Mesenchymal stem cell (in vitro differentiated cells and primary cell): ENCODE measurements around the gene CDADC1.

ENCODE experiments used
- DNase-seq: peaks from one replicate; pipeline ENCODE4 v3.0.0-alpha.2; 2013
- H2AFZ ChIP-seq: one replicate; pipeline ENCODE4 v1.6.1; 2013; ENCODE audit warnings: low read depth, mild to moderate bottlenecking, control low read depth, inconsistent platforms, low read length, moderate library complexity
- H2AK5ac ChIP-seq: 2 replicates; pipeline ENCODE4 v1.6.1; 2013; ENCODE audit warnings: low read length, moderate library complexity, mild to moderate bottlenecking, inconsistent platforms; ENCODE audit not compliant: severe bottlenecking
- H2BK120ac ChIP-seq: one replicate; pipeline ENCODE4 v1.6.1; 2013; ENCODE audit warnings: low read depth, mild to moderate bottlenecking, inconsistent platforms, low read length, moderate library complexity
- H2BK12ac ChIP-seq, 2 experiments: one replicate each; pipeline ENCODE4 v1.6.1; 2013; ENCODE audit warnings: inconsistent platforms in 2 of 2, low read length in 2 of 2, mild to moderate bottlenecking in 2 of 2, moderate library complexity in 2 of 2, control low read depth in 1 of 2
- H2BK15ac ChIP-seq: one replicate; pipeline ENCODE4 v1.6.1; 2013; ENCODE audit warnings: mild to moderate bottlenecking, low read depth, inconsistent platforms; ENCODE audit not compliant: poor library complexity, severe bottlenecking
- H2BK5ac ChIP-seq: 2 replicates; pipeline ENCODE4 v1.6.1; 2013; ENCODE audit warnings: low read depth, mild to moderate bottlenecking, low read length, control low read depth, inconsistent platforms; ENCODE audit not compliant: poor library complexity, severe bottlenecking
- H3K14ac ChIP-seq, 2 experiments: one replicate each; pipeline ENCODE4 v1.6.1; 2013; ENCODE audit warnings: inconsistent platforms in 2 of 2, low read length in 2 of 2, control low read depth in 1 of 2, mild to moderate bottlenecking in 1 of 2, moderate library complexity in 1 of 2
- H3K18ac ChIP-seq, 2 experiments: one replicate each; pipeline ENCODE4 v1.6.1; 2013; ENCODE audit warnings: inconsistent platforms in 2 of 2, low read length in 2 of 2, control low read depth in 1 of 2, low read depth in 1 of 2, mild to moderate bottlenecking in 1 of 2
- H3K23ac ChIP-seq, 2 experiments: one replicate each; pipeline ENCODE4 v1.6.1; 2013; ENCODE audit warnings: inconsistent platforms in 2 of 2, low read length in 2 of 2, mild to moderate bottlenecking in 2 of 2, moderate library complexity in 2 of 2, control low read depth in 1 of 2
- H3K27ac ChIP-seq: 2 replicates; pipeline ENCODE4 v1.5.1; 2013; ENCODE audit warnings: mild to moderate bottlenecking, moderate library complexity, low read length, control low read depth, inconsistent platforms; ENCODE audit not compliant: poor library complexity, severe bottlenecking
- H3K27me3 ChIP-seq, 2 experiments: 2 replicates each; pipeline versions ENCODE4 v1.6.1 to v1.7.0; 2013; ENCODE audit warnings: low read length in 2 of 2, mild to moderate bottlenecking in 2 of 2, moderate library complexity in 2 of 2, control low read depth in 1 of 2, inconsistent platforms in 1 of 2; ENCODE audit not compliant: control insufficient read depth in 1 of 2, insufficient read depth in 1 of 2
- H3K36me3 ChIP-seq, 2 experiments: 2 replicates each; pipeline versions ENCODE4 v1.6.1 to v1.7.0; 2013; ENCODE audit warnings: low read length in 2 of 2, control low read depth in 1 of 2, inconsistent platforms in 1 of 2, low read depth in 1 of 2, mild to moderate bottlenecking in 1 of 2; ENCODE audit not compliant: insufficient read depth in 2 of 2, control insufficient read depth in 1 of 2
- H3K4ac ChIP-seq, 2 experiments: one replicate each; pipeline ENCODE4 v1.6.1; 2013; ENCODE audit warnings: inconsistent platforms in 2 of 2, low read length in 2 of 2, mild to moderate bottlenecking in 2 of 2, moderate library complexity in 2 of 2, control low read depth in 1 of 2, low read depth in 1 of 2
- H3K4me1 ChIP-seq: 2 replicates; pipeline ENCODE4 v1.6.1; 2013; ENCODE audit warnings: low read depth, low read length, control low read depth; ENCODE audit not compliant: control insufficient read depth, insufficient read depth
- H3K4me2 ChIP-seq: 2 replicates; pipeline ENCODE4 v1.6.1; 2013; ENCODE audit warnings: low read length, mild to moderate bottlenecking, inconsistent platforms; ENCODE audit not compliant: poor library complexity, severe bottlenecking
- H3K4me3 ChIP-seq, 2 experiments: 2 replicates each; pipeline versions ENCODE4 v1.5.1 to v1.7.0; 2013; ENCODE audit warnings: low read length in 2 of 2, mild to moderate bottlenecking in 2 of 2, control low read depth in 1 of 2, low read depth in 1 of 2; ENCODE audit not compliant: insufficient read depth in 1 of 2
- H3K79me1 ChIP-seq: replicated peaks from 2 replicates; pipeline ENCODE4 v1.6.1; 2013; ENCODE audit warnings: mild to moderate bottlenecking, control low read depth, low read length, inconsistent platforms; ENCODE audit not compliant: poor library complexity, severe bottlenecking
- H3K9ac ChIP-seq: 2 replicates; pipeline ENCODE4 v1.7.0; 2013; ENCODE audit warnings: mild to moderate bottlenecking, low read length, moderate library complexity
- H3K9me3 ChIP-seq: 2 replicates; pipeline ENCODE4 v1.7.0; 2013; ENCODE audit warnings: mild to moderate bottlenecking, low read length; ENCODE audit not compliant: control insufficient read depth
- H4K8ac ChIP-seq: one replicate; pipeline ENCODE4 v1.6.1; 2013; ENCODE audit warnings: inconsistent platforms, mild to moderate bottlenecking, low read length, moderate library complexity
- H4K91ac ChIP-seq: one replicate; pipeline ENCODE4 v1.6.1; 2013; ENCODE audit warnings: mild to moderate bottlenecking, low read length, inconsistent platforms
- WGBS: methylation state at CpG from one replicate; pipeline ENCODE4 v1.1.7; 2013; ENCODE audit warnings: mixed read lengths; 5-methylcytosine and 5-hydroxymethylcytosine counted together

Gene CDADC1

DNA sequence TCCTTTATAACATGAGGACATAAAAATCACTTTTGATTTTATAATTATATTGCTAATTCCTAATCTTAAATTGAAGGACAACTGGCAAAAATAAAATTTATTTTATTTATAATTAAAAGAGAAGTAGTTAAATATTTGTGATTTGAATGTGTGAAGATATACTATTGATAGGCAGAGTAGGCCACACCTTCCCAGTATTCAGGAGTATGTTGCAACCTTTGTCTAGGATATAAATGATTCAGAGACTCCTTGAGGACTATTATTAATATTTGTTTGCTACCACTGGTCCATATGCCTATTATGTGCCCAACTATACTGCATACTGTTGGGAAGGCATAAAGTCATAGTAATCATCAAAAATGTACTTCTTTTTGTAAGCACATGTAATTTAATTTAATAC is 94.2 kb downstream of the CDADC1 start:
- no peak overlapping the region for H3K27ac ChIP-seq
- H3K27me3 ChIP-seq: no peaks in the 10 kb centered on the region
- DNase-seq: no peak
- no peaks in the 10 kb centered on the region for H3K9me3 ChIP-seq
- H2BK120ac ChIP-seq: no peak overlapping the region
- no peak overlapping the region for H3K9ac ChIP-seq
- no peak overlapping the region for H4K8ac ChIP-seq
- H3K4me2 ChIP-seq: no peak overlapping the region
- no peak overlapping the region for H3K14ac ChIP-seq
- H2BK15ac ChIP-seq: no peak overlapping the region
- peaks cover 0 to 10% of the 10 kb centered on the region in 2 experiments for H3K36me3 ChIP-seq
- no peak overlapping the region for H3K4ac ChIP-seq
- no peak overlapping the region for H3K4me3 ChIP-seq
- H4K91ac ChIP-seq: no peak overlapping the region
- H3K23ac ChIP-seq: no peak overlapping the region
- H3K79me1 ChIP-seq: no peaks in the 10 kb centered on the region
- H3K4me1 ChIP-seq: peaks cover 2% of the 10 kb centered on the region
- H2BK5ac ChIP-seq: no peak overlapping the region
- H2BK12ac ChIP-seq: no peak overlapping the region
- H2AK5ac ChIP-seq: no peak overlapping the region
- no peak overlapping the region for H2AFZ ChIP-seq
- no peak overlapping the region for H3K18ac ChIP-seq

DNA sequence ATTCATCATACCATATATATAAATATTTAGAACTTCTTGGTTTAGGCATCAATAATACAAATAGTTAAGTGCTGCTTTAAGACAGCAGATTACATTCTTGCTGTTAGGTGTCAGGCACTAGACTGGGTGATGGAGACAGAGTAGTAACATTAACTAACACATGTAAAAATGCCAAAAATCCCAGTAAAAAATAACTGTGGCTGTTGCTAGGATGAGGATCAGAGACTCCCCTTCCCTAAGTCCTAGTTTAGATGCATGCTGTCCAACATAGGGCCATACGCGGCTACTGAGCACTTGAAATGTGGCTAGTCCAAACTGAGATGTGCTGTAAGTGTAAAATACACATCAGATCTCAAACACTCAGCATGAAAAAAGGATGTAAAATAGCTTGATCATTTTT is 94.7 kb downstream of the CDADC1 start:
- no peak overlapping the region for H2BK5ac ChIP-seq
- no peak for DNase-seq
- peaks cover 2% of the 10 kb centered on the region for H3K4me1 ChIP-seq
- no peak overlapping the region for H3K4me3 ChIP-seq
- H3K27ac ChIP-seq: no peak overlapping the region
- no peak overlapping the region for H3K23ac ChIP-seq
- peaks cover 0 to 10% of the 10 kb centered on the region in 2 experiments for H3K36me3 ChIP-seq
- H3K79me1 ChIP-seq: no peaks in the 10 kb centered on the region
- H3K9ac ChIP-seq: no peak overlapping the region
- no peak overlapping the region for H2BK120ac ChIP-seq
- H3K9me3 ChIP-seq: no peaks in the 10 kb centered on the region
- H3K14ac ChIP-seq: no peak overlapping the region
- H2BK15ac ChIP-seq: no peak overlapping the region
- H3K4ac ChIP-seq: no peak overlapping the region
- no peak overlapping the region for H3K18ac ChIP-seq
- no peak overlapping the region for H2AK5ac ChIP-seq
- H3K4me2 ChIP-seq: no peak overlapping the region
- WGBS: 80% methylated on average over 1 of the region's 2 CpGs
- H3K27me3 ChIP-seq: no peaks in the 10 kb centered on the region
- no peak overlapping the region for H4K91ac ChIP-seq
- no peak overlapping the region for H4K8ac ChIP-seq
- no peak overlapping the region for H2BK12ac ChIP-seq
- H2AFZ ChIP-seq: no peak overlapping the region
